ENCODE measurements around the gene VWA3A. TPM values are rescaled to one million over a fixed set of nuclear protein-coding genes. Genes with fewer than 3 reads are reported as not detected.

VWA3A gene
- total and polyA plus RNA-seq, 2 donors (not counting 3 experiments of a cell fraction or from before 2014, with no cell fraction given): 0.12 to 0.84 TPM

DNA sequence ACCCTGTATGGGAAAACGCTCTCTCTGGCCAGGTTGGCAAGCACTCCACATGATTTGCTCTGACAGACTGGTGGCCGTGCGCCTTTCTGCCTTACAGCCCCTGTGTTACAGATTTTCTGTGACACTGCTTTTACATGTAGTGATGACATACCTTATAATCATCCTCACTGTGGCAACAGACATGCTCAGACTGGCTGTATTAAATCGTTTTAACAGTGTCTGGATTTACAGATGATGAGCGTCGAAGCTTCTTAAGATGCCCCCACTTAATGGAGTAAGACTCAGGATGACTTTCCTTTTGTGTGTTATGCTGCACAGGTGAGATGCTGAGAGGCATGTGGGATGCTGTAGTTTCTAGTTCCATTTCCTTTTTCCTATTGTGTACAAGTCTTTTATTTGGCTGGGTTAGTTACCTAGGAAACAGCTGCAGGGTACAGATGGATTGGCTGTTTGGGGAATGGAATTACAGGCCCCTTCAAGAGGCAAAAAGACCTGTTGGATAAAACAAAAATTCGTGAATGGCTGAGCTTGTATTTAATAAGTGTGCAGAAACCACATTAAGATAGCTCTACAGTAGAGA is 20.9 kb upstream of the VWA3A start:
- H2AFZ ChIP-seq (ENCODE audit: low read depth, low read length): no peak overlapping the region

More for the DNA sequence above, 20.9 kb upstream of the VWA3A start:
- Histone ChIP-seq H3K9ac (replicated peaks; ENCODE audit: extremely low read depth, insufficient read depth, low read length) (peak overlapping the region; percentile 19), H3K27ac (ENCODE audit: insufficient read depth, low read depth, low read length) (peak overlapping the region; percentile 43), H3K4me2 (ENCODE audit: insufficient read depth, low read length) (peak overlapping the region; percentile 46), H3K27me3 (ENCODE audit: control insufficient read depth in 2 of 2, insufficient read depth in 2 of 2, low read length in 2 of 2) (no peaks in the 10 kb centered on the region), H3K9me1 (replicated peaks; ENCODE audit: control insufficient read depth, extremely low read depth, insufficient read depth, low read length) (no peaks in the 10 kb centered on the region), H3K79me2 (ENCODE audit: control insufficient read depth, insufficient read depth, low read length) (peaks cover 74% of the 10 kb centered on the region), H3K9me3 (replicated peaks; ENCODE audit: control insufficient read depth, insufficient read depth, low read length) (no peaks in the 10 kb centered on the region), H3K4me3 (replicated peaks in 1 of 3; ENCODE audit: insufficient read depth in 1 of 3, low read depth in 1 of 3, low read length in 3 of 3) (no peak overlapping the region), H3K36me3 (ENCODE audit: control insufficient read depth in 2 of 2, extremely low read depth in 1 of 2, insufficient read depth in 2 of 2, low read length in 2 of 2) (peaks cover 0 to 4% of the 10 kb centered on the region in 2 experiments), H4K20me1 (replicated peaks; ENCODE audit: control insufficient read depth, extremely low read depth, insufficient read depth, low read length) (no peaks in the 10 kb centered on the region), H3K4me1 (ENCODE audit: control insufficient read depth, extremely low read depth, insufficient read depth, low read length) (peaks cover 51% of the 10 kb centered on the region)
- peak; percentile 25 for DNase-seq (ENCODE audit: low read depth, low spot score)
- TF ChIP-seq POLR2AphosphoS5 (IDR thresholded peaks at IDR 0.05; ENCODE audit: insufficient read depth, low read depth, low read length) (no peak), GATA2 (IDR thresholded peaks at IDR 0.05; ENCODE audit: insufficient read depth, insufficient read length, low read depth, low read length) (no peak), CTCF (IDR thresholded peaks at IDR 0.05; ENCODE audit: extremely low read depth in 1 of 2, insufficient read depth in 1 of 2, low read depth in 1 of 2, low read length in 2 of 2) (no peak)
- no TSS peak for BruUV-seq (replicated peaks)
- FAIRE-seq: no peak
- ChIA-PET CTCF (interaction anchor here (0.6 to 2.1 kb wide), 12 partner anchors 21 to 117 kb away, joined by 3 to 18 read pairs (median 4); partner anchors contain the start of gene MOSMO), POLR2A (no interaction called here)
- dilution Hi-C loops (cut with MboI; ENCODE audit: extremely low pct_ligation_motif_present, low sequenced_read_pairs): no loop called here
- intact Hi-C loops (cut with micrococcal nuclease): no loop called here

Data from endothelial cell of umbilical vein (primary cell).